SK-N-MC (cell line): ENCODE measurements around the gene TRPM5.

Experiments used
- EZH2 ChIP-seq: fragments of 200-600 bp; sonication (generic); IDR thresholded peaks from one replicate; pipeline ENCODE4 v1.6.1; 2017; ENCODE audit warnings: antibody characterized with exemption
- POLR2AphosphoS5 ChIP-seq: IDR thresholded peaks from 2 replicates; pipeline ENCODE4 v1.6.1; 2012; ENCODE audit warnings: mild to moderate bottlenecking, low read depth, low read length, borderline replicate concordance

GRCh38 chr11:2421996-2422395 lies 22.3 kb downstream of the TRPM5 start:
- TF ChIP-seq EZH2, result no peak
- TF ChIP-seq POLR2AphosphoS5, result no peak
